ENCODE measurements around the gene SFSWAP. TPM values are rescaled to one million over a fixed set of nuclear protein-coding genes. Genes with fewer than 3 reads are reported as not detected.
A peak's percentile ranks its signal among the peaks of the same experiment; 100 is the strongest.
"Not testable (repeated sequence)": the region's sequence is repeated elsewhere in the genome, so short reads cannot be mapped to it uniquely, and the experiment has no call there.

SFSWAP gene
- total and polyA plus RNA-seq, 2 of the 13 experiments (the other 11 are each of a cell fraction or from before 2014, with no cell fraction given): 17.1 to 27.7 TPM

- H2AFZ ChIP-seq (ENCODE audit: low read length); H3K9me3 ChIP-seq (ENCODE audit: low read length); intact Hi-C loops (cut with micrococcal nuclease; ENCODE audit: unreplicated experiment); BruUV-seq (replicated peaks); FAIRE-seq; H3K9ac ChIP-seq (ENCODE audit: insufficient read depth, low read depth, low read length); ATAC-seq; H3K4me2 ChIP-seq (ENCODE audit: low read depth, low read length); POLR2A ChIA-PET; in situ Hi-C loops (cut with HindIII; ENCODE audit: extremely low pct_ligation_motif_present, low pct_unique_long_range_greater_than_20kb); H3K4me1 ChIP-seq (ENCODE audit: insufficient read depth, low read length); H3K27ac ChIP-seq (ENCODE audit: extremely low read length, insufficient read depth, low read length); H4K20me1 ChIP-seq (ENCODE audit: insufficient read depth, low read length); H3K79me2 ChIP-seq (ENCODE audit: insufficient read depth, low read length); CTCF ChIA-PET (ENCODE audit: low intra/inter-chr PET ratio, low total read pairs); DNase-seq (ENCODE audit: low spot score); H3K36me3 ChIP-seq (replicated peaks in 1 of 2; ENCODE audit: control insufficient read depth in 1 of 2, insufficient read depth in 2 of 2, low read length in 2 of 2); H3K4me3 ChIP-seq (replicated peaks in 1 of 3; ENCODE audit: insufficient read depth in 1 of 3, low read depth in 2 of 3, low read length in 3 of 3): not testable (repeated sequence)
- peak; percentile 80 for TF ChIP-seq MNT (IDR thresholded peaks at IDR 0.05)
- 18% methylated on average over 6 of the region's 29 CpGs for WGBS (ENCODE audit: low lambda C conversion rate)
- peaks cover 10 to 33% of the 10 kb centered on the region in 2 experiments for H3K27me3 ChIP-seq (ENCODE audit: control insufficient read depth in 1 of 2, insufficient read depth in 2 of 2, low read length in 2 of 2)
Observed at GRCh38 chr12:131678389-131679181, 32.3 kb upstream of the SFSWAP start.

GRCh38 chr12:131679186-131679585 lies 31.7 kb upstream of the SFSWAP start:
- CTCF ChIA-PET (ENCODE audit: low intra/inter-chr PET ratio, low total read pairs): not testable (repeated sequence)

GRCh38 chr12:131679816-131680215 lies 31.1 kb upstream of the SFSWAP start:
- no CpG with 5 or more reads among the region's 23 CpGs for WGBS (ENCODE audit: low lambda C conversion rate)
- POLR2A ChIA-PET; H4K20me1 ChIP-seq (ENCODE audit: insufficient read depth, low read length); ATAC-seq; FAIRE-seq; H3K9me3 ChIP-seq (ENCODE audit: low read length); intact Hi-C loops (cut with micrococcal nuclease; ENCODE audit: unreplicated experiment); H3K4me1 ChIP-seq (ENCODE audit: insufficient read depth, low read length); BruUV-seq (replicated peaks); H3K36me3 ChIP-seq (replicated peaks in 1 of 2; ENCODE audit: control insufficient read depth in 1 of 2, insufficient read depth in 2 of 2, low read length in 2 of 2); H3K4me3 ChIP-seq (replicated peaks in 1 of 3; ENCODE audit: insufficient read depth in 1 of 3, low read depth in 2 of 3, low read length in 3 of 3); DNase-seq (ENCODE audit: low spot score); H3K79me2 ChIP-seq (ENCODE audit: insufficient read depth, low read length); in situ Hi-C loops (cut with HindIII; ENCODE audit: extremely low pct_ligation_motif_present, low pct_unique_long_range_greater_than_20kb); CTCF ChIA-PET (ENCODE audit: low intra/inter-chr PET ratio, low total read pairs); H2AFZ ChIP-seq (ENCODE audit: low read length); H3K27ac ChIP-seq (ENCODE audit: extremely low read length, insufficient read depth, low read length); H3K9ac ChIP-seq (ENCODE audit: insufficient read depth, low read depth, low read length); H3K4me2 ChIP-seq (ENCODE audit: low read depth, low read length): not testable (repeated sequence)
- peaks cover 10 to 36% of the 10 kb centered on the region in 2 experiments for H3K27me3 ChIP-seq (ENCODE audit: control insufficient read depth in 1 of 2, insufficient read depth in 2 of 2, low read length in 2 of 2)

More at GRCh38 chr12:131679186-131679585, 31.7 kb upstream of the SFSWAP start:
- in situ Hi-C loops (cut with HindIII; ENCODE audit: extremely low pct_ligation_motif_present, low pct_unique_long_range_greater_than_20kb); H3K4me1 ChIP-seq (ENCODE audit: insufficient read depth, low read length); FAIRE-seq; BruUV-seq (replicated peaks); DNase-seq (ENCODE audit: low spot score); POLR2A ChIA-PET; H3K36me3 ChIP-seq (replicated peaks in 1 of 2; ENCODE audit: control insufficient read depth in 1 of 2, insufficient read depth in 2 of 2, low read length in 2 of 2); ATAC-seq; intact Hi-C loops (cut with micrococcal nuclease; ENCODE audit: unreplicated experiment); H3K9ac ChIP-seq (ENCODE audit: insufficient read depth, low read depth, low read length); H3K4me2 ChIP-seq (ENCODE audit: low read depth, low read length); H3K4me3 ChIP-seq (replicated peaks in 1 of 3; ENCODE audit: insufficient read depth in 1 of 3, low read depth in 2 of 3, low read length in 3 of 3); H4K20me1 ChIP-seq (ENCODE audit: insufficient read depth, low read length); H3K9me3 ChIP-seq (ENCODE audit: low read length); H3K27ac ChIP-seq (ENCODE audit: extremely low read length, insufficient read depth, low read length); H3K79me2 ChIP-seq (ENCODE audit: insufficient read depth, low read length); H2AFZ ChIP-seq (ENCODE audit: low read length): not testable (repeated sequence)
- H3K27me3 ChIP-seq (ENCODE audit: control insufficient read depth in 1 of 2, insufficient read depth in 2 of 2, low read length in 2 of 2): peaks cover 10 to 34% of the 10 kb centered on the region in 2 experiments
- WGBS (ENCODE audit: low lambda C conversion rate): 68% methylated on average over 7 of the region's 16 CpGs
